GM12878 (cell line): ENCODE results near the gene LGALS4. TPM values are rescaled to one million over a fixed set of nuclear protein-coding genes. Genes with fewer than 3 reads are reported as not detected.
"Not testable (repeated sequence)": the region's sequence is repeated elsewhere in the genome, so short reads cannot be mapped to it uniquely, and the experiment has no call there.

Experiments
- ATAC-seq: fragments of 200-7000 bp; cut with Tn5 transposase; 3 replicates; pipeline ENCODE4 v1.9.1; 2020; ENCODE audit warnings: mild to moderate bottlenecking, moderate library complexity
- BruUV-seq: library from RNA; stranded (reverse); fragments of 400-500 nt; replicated peaks from 2 replicates; lab custom pipeline; 2021; lab: Mats Ljungman, UMichigan
- CTCF ChIA-PET: fragments of 300-600 bp; sonication (Branson Sonifier 250); formaldehyde crosslinking; extraction: SDS; loops from one replicate; lab custom pipeline; 2021; ENCODE audit warnings: inconsistent platforms; lab: Yijun Ruan, JAX
- POLR2A ChIA-PET: fragments of 350-600 bp; formaldehyde crosslinking; extraction: SDS; loops from one replicate; lab custom pipeline; 2021; ENCODE audit warnings: inconsistent platforms; lab: Charles Lee
- RAD21 ChIA-PET: fragments of 300-600 bp; sonication (Branson Sonifier 250); formaldehyde crosslinking; loops from one replicate; lab custom pipeline; 2023; ENCODE audit warnings: antibody characterized with exemption; ENCODE audit not compliant: unreplicated experiment; lab: Charles Lee
- SMC1A ChIA-PET: fragments of 300-600 bp; sonication (Branson Sonifier 250); formaldehyde crosslinking; loops from one replicate; lab custom pipeline; 2023; ENCODE audit not compliant: unreplicated experiment, uncharacterized antibody; lab: Charles Lee
- DNase-seq: peaks from one replicate; pipeline ENCODE4 v3.0.0-alpha.2; 2011; ENCODE audit warnings: low read depth, low spot score
- FAIRE-seq: peaks from 3 replicates; lab custom pipeline; 2011; peaks lifted over from hg19 to GRCh38; lab: Jason Lieb, UNC
- H2AFZ ChIP-seq: 2 replicates; pipeline ENCODE4 v1.6.0; 2011; ENCODE audit warnings: low read depth, low read length, control low read depth; ENCODE audit not compliant: control insufficient read depth
- H3K27ac ChIP-seq: 2 replicates; pipeline ENCODE4 v1.5.1; 2011; ENCODE audit warnings: control low read depth; ENCODE audit not compliant: control insufficient read depth, insufficient read depth
- H3K27me3 ChIP-seq, 2 experiments: replicated peaks in 1 of 2; 2 replicates each; pipeline versions ENCODE4 v1.6.0 to v1.6.1; 2011; ENCODE audit warnings: low read length in 1 of 2; ENCODE audit not compliant: control insufficient read depth in 2 of 2, insufficient read depth in 2 of 2
- H3K36me3 ChIP-seq, 2 experiments: 2 replicates each; pipeline ENCODE4 v1.5.1; 2011; ENCODE audit warnings: low read length in 1 of 2; ENCODE audit not compliant: control insufficient read depth in 2 of 2, insufficient read depth in 2 of 2
- H3K4me1 ChIP-seq: 2 replicates; pipeline ENCODE4 v1.6.1; 2011; ENCODE audit warnings: mild to moderate bottlenecking, low read length, moderate library complexity, mixed read lengths; ENCODE audit not compliant: control insufficient read depth, insufficient read depth
- H3K4me2 ChIP-seq: 2 replicates; pipeline ENCODE4 v1.6.0; 2011; ENCODE audit warnings: control low read depth; ENCODE audit not compliant: control insufficient read depth, insufficient read depth
- H3K4me3 ChIP-seq: fragments of 200-600 bp; sonication (generic); 2 replicates; pipeline ENCODE4 v1.5.1; 2016
- H3K79me2 ChIP-seq: 2 replicates; pipeline ENCODE4 v1.6.0; 2011; ENCODE audit warnings: low read length; ENCODE audit not compliant: control insufficient read depth, insufficient read depth
- H3K9ac ChIP-seq: 2 replicates; pipeline ENCODE4 v1.8.0; 2011; ENCODE audit warnings: low read length, control low read depth, mixed read lengths; ENCODE audit not compliant: control insufficient read depth, insufficient read depth
- H3K9me3 ChIP-seq: replicated peaks from 3 replicates; pipeline ENCODE4 v1.5.1; 2011; ENCODE audit warnings: mild to moderate bottlenecking, low read length; ENCODE audit not compliant: control insufficient read depth, insufficient read depth
- H4K20me1 ChIP-seq: 2 replicates; pipeline ENCODE4 v1.6.0; 2011; ENCODE audit not compliant: control insufficient read depth, insufficient read depth
- BHLHE40 ChIP-seq, 2 experiments: fragments of 450-650 bp in 1 of 2; IDR thresholded peaks; 2 replicates each; pipeline ENCODE4 v1.6.1; 2011 to 2017; ENCODE audit warnings: low read depth in 2 of 2, borderline replicate concordance in 1 of 2, improper control_type of control experiment in 1 of 2, low read length in 1 of 2, mild to moderate bottlenecking in 1 of 2
- GATAD2B ChIP-seq: fragments of 450-650 bp; conservative IDR thresholded peaks from 2 replicates; pipeline ENCODE4 v1.6.1; 2017; ENCODE audit warnings: low read depth, mild to moderate bottlenecking, moderate library complexity
- RAD51 ChIP-seq: fragments of 450-650 bp; IDR thresholded peaks from 2 replicates; pipeline ENCODE4 v1.6.1; 2016; ENCODE audit warnings: moderate library complexity, mild to moderate bottlenecking, inconsistent platforms
- SMC3 ChIP-seq: IDR thresholded peaks from 2 replicates; pipeline ENCODE4 v1.6.1; 2011; ENCODE audit warnings: low read length, improper control_type of control experiment, borderline replicate concordance
- WGBS: methylation state at CpG from one replicate; pipeline ENCODE4 v1.1.6; 2016; ENCODE audit warnings: low lambda C conversion rate; ENCODE audit not compliant: insufficient replicate concordance, insufficient coverage; ENCODE audit errors: missing lambda C conversion rate; 5-methylcytosine and 5-hydroxymethylcytosine counted together
- in situ Hi-C: fragments of 300-500 bp; cut with MboI; formaldehyde crosslinking; loops from 9 replicates; pipeline ENCODE4 v1.14.3; 2018; ENCODE audit warnings: mixed read lengths
- intact Hi-C: fragments of 100-400 bp; cut with micrococcal nuclease; formaldehyde crosslinking; loops from one replicate; pipeline ENCODE4 v1.14.2; 2022; ENCODE audit not compliant: unreplicated experiment
- polyA plus RNA-seq, 11 experiments: library from polyadenylated mRNA; depleted of rRNA in 4 of 11; unstranded in 6 of 11; stranded (reverse) in 5 of 11; fragments of >200 nt; fragmentation: Nextera tagmentation in 4 of 11; fragmentation: Illumina TruSeq in 1 of 11; extraction: Ambion mirVana in 4 of 11; extraction: Trizol in 1 of 11; gene quantifications; 1 replicate in 1 of 11; 2 replicates in 10 of 11; pipeline versions ENCODE4 v1.2.1 to v1.2.3, GENCODE V29; 2011 to 2016; ENCODE audit warnings: inconsistent platforms in 2 of 11, missing spikeins in 2 of 11, low read depth in 1 of 11
- total RNA-seq, 4 experiments: library from RNA; depleted of rRNA in 3 of 4; stranded (reverse); fragments of >200 nt in 3 of 4; fragmentation: Illumina TruSeq in 1 of 4; extraction: Trizol in 1 of 4; gene quantifications; 2 replicates each; pipeline versions ENCODE4 v1.2.1 to v1.2.3, GENCODE V29; 2013 to 2021
- TF ChIP-seq, protein P1 (sequence below): IDR thresholded peaks from 2 replicates; pipeline ENCODE4 v1.6.1; 2012; ENCODE audit warnings: low read depth, low read length, improper control_type of control experiment

LGALS4 gene
- total and polyA plus RNA-seq, 10 of the 15 experiments (the other 5 are each of a cell fraction or from before 2014, with no cell fraction given): 0.13 to 2.1 (median 0.26) TPM; not detected in 4

DNA sequence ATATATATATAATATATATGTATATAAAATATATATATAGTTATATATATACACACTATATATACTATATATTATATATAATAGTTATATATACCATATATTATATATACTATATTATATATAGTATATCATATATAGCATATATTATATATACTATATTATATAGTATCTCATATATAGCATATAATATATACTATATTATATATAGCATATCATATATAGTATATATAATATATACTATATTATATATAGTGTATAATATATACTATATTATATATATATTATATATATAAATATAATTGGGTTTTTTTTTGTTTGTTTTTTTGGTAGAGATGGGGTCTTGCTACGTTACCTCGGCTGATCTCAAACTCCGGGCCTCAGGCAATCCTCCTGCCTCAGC lies 48.6 kb upstream of the LGALS4 start (continued):
- TF ChIP-seq, protein P1, sequence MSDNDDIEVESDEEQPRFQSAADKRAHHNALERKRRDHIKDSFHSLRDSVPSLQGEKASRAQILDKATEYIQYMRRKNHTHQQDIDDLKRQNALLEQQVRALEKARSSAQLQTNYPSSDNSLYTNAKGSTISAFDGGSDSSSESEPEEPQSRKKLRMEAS: no peak
- TF ChIP-seq SMC3 (no peak), GATAD2B (no peak)

DNA sequence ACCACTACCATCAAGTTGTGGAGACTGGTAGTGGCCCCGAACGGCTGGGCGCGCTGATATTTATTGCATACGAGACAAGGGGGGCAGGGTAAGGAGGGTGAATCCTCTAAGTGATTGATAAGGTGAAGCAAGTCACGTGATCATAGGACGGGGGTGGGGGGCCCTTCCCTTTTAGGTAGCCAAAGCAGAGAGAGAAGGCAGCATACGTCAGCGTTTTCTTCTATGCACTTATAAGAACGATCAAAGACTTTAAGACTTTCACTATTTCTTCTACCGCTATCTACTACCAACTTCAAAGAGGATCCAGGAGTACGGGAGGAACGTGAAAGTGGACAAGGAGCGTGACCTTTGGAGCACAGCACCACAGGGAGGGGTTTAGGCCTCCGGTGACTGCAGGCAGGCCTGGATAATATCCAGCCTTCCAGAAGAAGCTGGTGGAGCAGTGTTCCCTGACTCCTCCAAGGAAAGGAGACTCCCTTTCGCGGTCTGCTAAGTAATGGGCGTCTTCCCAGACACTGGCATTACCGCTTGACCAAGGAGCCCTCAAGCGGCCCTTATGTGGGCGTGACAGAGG lies 47.0 kb upstream of the LGALS4 start:
- H3K4me2 ChIP-seq, ATAC-seq, DNase-seq, FAIRE-seq, SMC1A ChIA-PET, H2AFZ ChIP-seq, H3K4me3 ChIP-seq, intact Hi-C loops, BruUV-seq, H3K79me2 ChIP-seq, H3K9ac ChIP-seq, H3K27me3 ChIP-seq, H3K27ac ChIP-seq, H3K36me3 ChIP-seq, in situ Hi-C loops, H4K20me1 ChIP-seq, H3K9me3 ChIP-seq: not testable (repeated sequence)
- TF ChIP-seq BHLHE40 (IDR thresholded peaks at IDR 0.05; ENCODE audit: borderline replicate concordance in 1 of 2, low read depth in 2 of 2, low read length in 1 of 2) (0 out of 4 replicates have a peak, but pooled peaks of 1 of the 2 experiments have one; percentile 12), RAD51 (0 out of 2 replicates have a peak, but pooled peaks have one; percentile 38)
- H3K4me1 ChIP-seq: peaks cover 35% of the 10 kb centered on the region
- ChIA-PET RAD21 (interaction anchor here (1.2 to 2.3 kb wide), 2 partner anchors 8 to 10 kb away, joined by 3 to 13 read pairs; no protein-coding TSS in a partner anchor), POLR2A (interaction anchor here (1.0 to 1.2 kb wide), 2 partner anchors 18 to 27 kb away, joined by 3 to 6 read pairs; partner anchors contain the start of genes ECH1 and RINL), CTCF (interaction anchor here (1.6 kb wide), 1 partner anchor 9 kb away, joined by 9 read pairs; no protein-coding TSS in a partner anchor)
- WGBS: 92% methylated on average over 21 of the region's 21 CpGs
